ENCODE measurements around the gene EFS.

DNA sequence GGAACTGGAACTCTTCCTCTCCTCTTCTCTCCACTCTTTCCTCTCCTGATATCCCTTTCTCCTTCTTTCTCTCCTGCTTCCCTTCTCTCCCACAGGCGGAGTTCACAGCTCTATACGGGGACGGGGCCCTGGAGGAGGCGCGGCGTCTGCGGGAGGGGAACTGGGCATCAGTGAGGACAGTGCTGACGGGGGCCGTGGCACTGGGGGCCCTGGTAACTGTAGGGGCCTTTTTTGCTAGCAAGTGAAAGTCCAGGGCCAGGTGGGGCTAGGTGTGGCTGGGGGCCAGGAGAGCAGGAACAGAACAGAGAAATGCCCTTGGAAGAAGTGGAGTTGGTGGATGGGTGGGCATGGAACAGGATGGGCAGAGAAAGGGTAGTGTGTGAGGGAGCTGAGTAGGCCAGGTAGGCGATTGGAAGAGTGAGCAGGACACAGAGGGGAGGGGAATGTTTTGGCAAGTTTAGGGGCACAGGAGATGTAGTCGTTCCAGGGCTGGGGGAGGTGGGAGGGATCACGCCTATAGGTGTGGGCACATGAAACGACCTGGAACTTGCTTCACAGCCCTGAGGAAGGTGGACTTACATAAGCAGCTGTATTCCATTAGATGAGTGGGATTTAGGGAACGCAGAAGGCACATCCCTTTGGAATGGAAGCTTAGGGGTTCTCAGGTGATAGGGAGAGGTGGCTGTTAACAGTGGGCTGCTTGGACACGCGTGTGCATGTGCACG lies 56.1 kb downstream of the EFS start:
- TF ChIP-seq POLR2AphosphoS5 (IDR thresholded peaks at IDR 0.05) (no peak), CTCF (IDR thresholded peaks at IDR 0.05) (no peak)

Data from suprapubic skin (tissue), 3 donors.